ACC112 (cell line): ENCODE results near the gene EPB41L1.

Source experiments
- H2AFZ ChIP-seq: fragments of 200-600 bp; sonication (generic); one replicate; pipeline ENCODE4 v1.6.0; 2017; ENCODE audit warnings: antibody characterized with exemption, low read length; ENCODE audit not compliant: unreplicated experiment
- H3K27ac ChIP-seq: fragments of 200-600 bp; sonication (generic); 2 replicates; pipeline ENCODE4 v1.5.1; 2014; ENCODE audit warnings: low read depth, mild to moderate bottlenecking, antibody characterized with exemption, low read length, moderate library complexity
- H3K27me3 ChIP-seq: fragments of 200-600 bp; sonication (generic); 2 replicates; pipeline ENCODE4 v1.6.1; 2014; ENCODE audit warnings: mild to moderate bottlenecking, antibody characterized with exemption, low read length, moderate library complexity, mixed read lengths; ENCODE audit not compliant: insufficient read depth
- H3K36me3 ChIP-seq: fragments of 200-600 bp; sonication (generic); 2 replicates; pipeline ENCODE4 v1.6.1; 2016; ENCODE audit warnings: mild to moderate bottlenecking, antibody characterized with exemption, low read length, moderate library complexity, mixed read lengths; ENCODE audit not compliant: insufficient read depth
- H3K4me1 ChIP-seq: fragments of 200-600 bp; sonication (generic); one replicate; pipeline ENCODE4 v1.6.1; 2016; ENCODE audit warnings: low read length, mixed read lengths; ENCODE audit not compliant: insufficient read depth, unreplicated experiment, control insufficient read depth
- H3K4me3 ChIP-seq: fragments of 200-600 bp; sonication (generic); 2 replicates; pipeline ENCODE4 v1.5.1; 2014; ENCODE audit warnings: mild to moderate bottlenecking, low read depth, low read length
- H3K79me2 ChIP-seq: fragments of 200-600 bp; sonication (generic); one replicate; pipeline ENCODE4 v1.6.0; 2016; ENCODE audit warnings: low read length; ENCODE audit not compliant: control insufficient read depth, unreplicated experiment, insufficient read depth

Gene EPB41L1

DNA sequence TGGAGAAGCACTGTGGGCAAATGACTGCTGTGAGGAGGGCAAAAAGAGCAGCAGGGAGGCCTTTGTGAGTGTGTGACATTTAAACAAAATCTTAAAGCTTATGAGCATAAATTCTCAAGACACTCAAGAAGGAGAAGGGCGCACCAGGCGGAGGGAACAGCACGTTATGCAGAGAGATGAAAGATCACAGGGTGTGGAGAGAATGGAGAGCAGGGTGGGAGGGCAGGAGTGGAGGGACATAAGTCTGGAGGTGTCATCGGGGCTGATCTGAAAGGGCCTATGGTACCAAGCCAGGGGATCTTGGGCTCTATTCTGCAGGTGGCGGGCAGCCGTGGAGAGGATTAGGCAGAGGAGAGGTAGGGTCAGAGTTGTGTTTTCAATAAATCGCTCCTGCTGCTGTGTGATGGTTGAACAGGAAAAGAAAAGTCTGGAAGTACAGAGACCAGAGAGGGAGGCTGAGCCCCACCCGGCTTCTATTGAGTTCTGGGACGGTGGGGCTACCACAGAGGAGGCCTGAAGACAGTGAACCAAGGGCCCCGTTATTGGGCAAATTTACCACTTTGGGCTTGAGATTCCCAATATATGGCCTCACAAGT is 127.3 kb downstream of the EPB41L1 start:
- Histone ChIP-seq H3K27me3 (peaks cover 88% of the 10 kb centered on the region), H3K27ac (no peak overlapping the region), H3K4me3 (no peak overlapping the region), H3K4me1 (no peaks in the 10 kb centered on the region), H3K79me2 (no peaks in the 10 kb centered on the region), H3K36me3 (no peaks in the 10 kb centered on the region), H2AFZ (no peak overlapping the region)
